Measurements from ENCODE around the gene ATG3. TPM values are rescaled to one million over a fixed set of nuclear protein-coding genes. Genes with fewer than 3 reads are reported as not detected.
"Not testable (repeated sequence)": the region's sequence is repeated elsewhere in the genome, so short reads cannot be mapped to it uniquely, and the experiment has no call there.

ATG3 gene
- total and polyA plus RNA-seq, 7 experiments from 2014 or later, result 35.1 to 75.8 (median 61.3) TPM

- peaks cover 0 to 49% (median 16%) of the 10 kb centered on the region in 3 experiments for H3K36me3 ChIP-seq (ENCODE audit: control insufficient read depth in 2 of 3, insufficient read depth in 3 of 3, low read length in 3 of 3)
- Mint-ChIP-seq H3K4me3 (no peak overlapping the region), H3K27ac (peak overlapping the region in 6 of 9 donors; percentile 7 to 72 (median 14)), H3K9me3 (no peaks in the 10 kb centered on the region), H3K27me3 (no peaks in the 10 kb centered on the region), H3K4me1 (peaks cover 0 to 5% (median 3%) of the 10 kb centered on the region in 7 donors), H3K36me3 (peaks cover 7 to 43% (median 8%) of the 10 kb centered on the region in 5 donors)
- DNase-seq, result peak in 5 of 9 donors; percentile 25 to 40 (median 25)
- ChIA-PET CTCF (interaction anchor here (0.7 to 1.4 kb wide), 12 partner anchors 11 to 420 kb away, joined by 3 to 8 read pairs (median 5); partner anchors contain the start of gene GCSAM), POLR2A (no interaction called here)
- no peaks in the 10 kb centered on the region for H3K27me3 ChIP-seq (ENCODE audit: control insufficient read depth in 2 of 2, insufficient read depth in 2 of 2, low read length in 2 of 2)
- H3K4me1 ChIP-seq (ENCODE audit: control insufficient read depth in 2 of 2, insufficient read depth in 2 of 2, low read length in 2 of 2), result no peaks in the 10 kb centered on the region
- intact Hi-C loops (cut with micrococcal nuclease), result loop anchor here (1.0 to 5.0 kb wide), 7 partner anchors 8 to 420 kb away; no protein-coding TSS in a partner anchor
- peak; percentile 45 for ATAC-seq
- no peaks in the 10 kb centered on the region for H3K9me3 ChIP-seq (ENCODE audit: control insufficient read depth in 2 of 3, low read length in 3 of 3)
- no peak overlapping the region for H3K4me3 ChIP-seq (ENCODE audit: low read length)
- H3K27ac ChIP-seq (ENCODE audit: low read depth, low read length), result no peak overlapping the region
These were observed 30.4 kb downstream of the ATG3 start for GRCh38 chr3:112531358-112531781.

- DNase-seq, result no peak
- Mint-ChIP-seq H3K9me3 (no peaks in the 10 kb centered on the region), H3K4me1 (peaks cover 0 to 5% (median 3%) of the 10 kb centered on the region in 7 donors), H3K27ac (no peak overlapping the region), H3K27me3 (no peaks in the 10 kb centered on the region), H3K4me3 (no peak overlapping the region), H3K36me3 (peaks cover 4 to 37% (median 8%) of the 10 kb centered on the region in 5 donors)
- Histone ChIP-seq H3K4me1 (ENCODE audit: control insufficient read depth in 2 of 2, insufficient read depth in 2 of 2, low read length in 2 of 2) (no peaks in the 10 kb centered on the region), H3K27me3 (ENCODE audit: control insufficient read depth in 2 of 2, insufficient read depth in 2 of 2, low read length in 2 of 2) (no peaks in the 10 kb centered on the region), H3K27ac (ENCODE audit: low read depth, low read length) (no peak overlapping the region), H3K4me3 (ENCODE audit: low read length) (no peak overlapping the region), H3K9me3 (ENCODE audit: control insufficient read depth in 2 of 3, low read length in 3 of 3) (no peaks in the 10 kb centered on the region), H3K36me3 (ENCODE audit: control insufficient read depth in 2 of 3, insufficient read depth in 3 of 3, low read length in 3 of 3) (peaks cover 0 to 43% (median 15%) of the 10 kb centered on the region in 3 experiments)
- POLR2A ChIA-PET, result no interaction called here
- intact Hi-C loops (cut with micrococcal nuclease), result loop anchor here in 1 of 2 donors (5.0 kb wide), 1 partner anchor 393 kb away; no protein-coding TSS in a partner anchor
- ATAC-seq, result no peak
- CTCF ChIA-PET, result interaction anchor here (0.7 to 1.4 kb wide), 10 partner anchors 15 to 420 kb away, joined by 3 to 8 read pairs (median 5); partner anchors contain the start of gene GCSAM
These were observed 31.2 kb downstream of the ATG3 start for GRCh38 chr3:112530573-112530972.

- H3K4me3 ChIP-seq (ENCODE audit: low read length); H3K4me1 Mint-ChIP-seq; CTCF ChIA-PET; H3K4me3 Mint-ChIP-seq; intact Hi-C loops (cut with micrococcal nuclease); POLR2A ChIA-PET; H3K9me3 ChIP-seq (ENCODE audit: control insufficient read depth in 2 of 3, low read length in 3 of 3); DNase-seq; H3K27me3 Mint-ChIP-seq; H3K27me3 ChIP-seq (ENCODE audit: control insufficient read depth in 2 of 2, insufficient read depth in 2 of 2, low read length in 2 of 2); ATAC-seq; H3K9me3 Mint-ChIP-seq; H3K4me1 ChIP-seq (ENCODE audit: control insufficient read depth in 2 of 2, insufficient read depth in 2 of 2, low read length in 2 of 2); H3K27ac ChIP-seq (ENCODE audit: low read depth, low read length): not testable (repeated sequence)
- H3K36me3 ChIP-seq (ENCODE audit: control insufficient read depth in 2 of 3, insufficient read depth in 3 of 3, low read length in 3 of 3), result peaks cover 0 to 13% (median 0%) of the 10 kb centered on the region in 3 experiments
- H3K36me3 Mint-ChIP-seq, result peaks cover under 1 to 17% (median 5%) of the 10 kb centered on the region in 5 donors
- peak overlapping the region in 4 of 9 donors; percentile 16 to 63 (median 38) for H3K27ac Mint-ChIP-seq
These were observed 37.6 kb downstream of the ATG3 start for GRCh38 chr3:112524127-112524526.

GRCh38 chr3:112519424-112520001 is 42.2 kb downstream of the ATG3 start:
- no peak overlapping the region for H3K27ac ChIP-seq (ENCODE audit: low read depth, low read length)
- H3K27me3 ChIP-seq (ENCODE audit: control insufficient read depth in 2 of 2, insufficient read depth in 2 of 2, low read length in 2 of 2), result no peaks in the 10 kb centered on the region
- H3K4me3 Mint-ChIP-seq, result no peak overlapping the region
- peak in 7 of 9 donors; percentile 41 to 74 (median 63) for DNase-seq
- H3K4me3 ChIP-seq (ENCODE audit: low read length), result no peak overlapping the region
- H3K27me3 Mint-ChIP-seq, result no peaks in the 10 kb centered on the region
- intact Hi-C loops (cut with micrococcal nuclease), result loop anchor here (1.0 to 5.0 kb wide), 13 partner anchors 12 to 408 kb away; partner anchors contain the start of gene BTLA (in 1 of the 2)
- peak; percentile 94 for ATAC-seq
- peaks cover 0 to 3% (median 0%) of the 10 kb centered on the region in 11 donors for H3K9me3 Mint-ChIP-seq
- H3K27ac Mint-ChIP-seq, result peak overlapping the region in 3 of 9 donors; percentile 4 to 78 (median 25)
- H3K4me1 Mint-ChIP-seq, result peaks cover 5 to 25% (median 19%) of the 10 kb centered on the region in 7 donors
- no peaks in the 10 kb centered on the region for H3K9me3 ChIP-seq (ENCODE audit: control insufficient read depth in 2 of 3, low read length in 3 of 3)
- CTCF ChIA-PET, result interaction anchor here (0.7 to 3.6 kb wide), 15 partner anchors 12 to 408 kb away, joined by 3 to 31 read pairs (median 7); partner anchors contain the start of genes CD200 and SLC9C1
- no peaks in the 10 kb centered on the region for H3K36me3 ChIP-seq (ENCODE audit: control insufficient read depth in 2 of 3, insufficient read depth in 3 of 3, low read length in 3 of 3)
- POLR2A ChIA-PET, result no interaction called here
- H3K4me1 ChIP-seq (ENCODE audit: control insufficient read depth in 2 of 2, insufficient read depth in 2 of 2, low read length in 2 of 2), result peaks cover 0 to under 1% of the 10 kb centered on the region in 2 donors
- peaks cover 0 to 5% (median 1%) of the 10 kb centered on the region in 5 donors for H3K36me3 Mint-ChIP-seq

GRCh38 chr3:112518970-112519369 is 42.8 kb downstream of the ATG3 start:
- H3K4me3 ChIP-seq (ENCODE audit: low read length); H3K36me3 Mint-ChIP-seq; H3K4me3 Mint-ChIP-seq; POLR2A ChIA-PET; H3K27me3 Mint-ChIP-seq; H3K4me1 ChIP-seq (ENCODE audit: control insufficient read depth in 2 of 2, insufficient read depth in 2 of 2, low read length in 2 of 2); H3K27ac ChIP-seq (ENCODE audit: low read depth, low read length); H3K36me3 ChIP-seq (ENCODE audit: control insufficient read depth in 2 of 3, insufficient read depth in 3 of 3, low read length in 3 of 3); H3K9me3 Mint-ChIP-seq; H3K27me3 ChIP-seq (ENCODE audit: control insufficient read depth in 2 of 2, insufficient read depth in 2 of 2, low read length in 2 of 2); H3K9me3 ChIP-seq (ENCODE audit: control insufficient read depth in 2 of 3, low read length in 3 of 3): not testable (repeated sequence)
- ATAC-seq (peak; percentile 44), DNase-seq (peak in 1 of 9 donors; percentile 11)
- intact Hi-C loops (cut with micrococcal nuclease), result loop anchor here (1.0 to 5.0 kb wide), 13 partner anchors 12 to 408 kb away; partner anchors contain the start of gene BTLA (in 1 of the 2)
- H3K4me1 Mint-ChIP-seq, result peaks cover 4 to 28% (median 23%) of the 10 kb centered on the region in 7 donors
- CTCF ChIA-PET, result interaction anchor here (0.7 to 3.6 kb wide), 8 partner anchors 17 to 397 kb away, joined by 3 to 24 read pairs (median 4); partner anchors contain the start of genes CD200 and SLC9C1
- peak overlapping the region in 2 of 9 donors; percentile 25 to 78 for H3K27ac Mint-ChIP-seq

GRCh38 chr3:112514527-112515128 is 47.1 kb downstream of the ATG3 start:
- Mint-ChIP-seq H3K27me3 (no peaks in the 10 kb centered on the region), H3K4me3 (peak overlapping the region in 1 of 10 donors; percentile 23), H3K4me1 (peaks cover 4 to 28% (median 25%) of the 10 kb centered on the region in 7 donors), H3K27ac (peak overlapping the region in 1 of 9 donors; percentile 49), H3K9me3 (peaks cover 0 to 16% (median 2%) of the 10 kb centered on the region in 11 donors), H3K36me3 (peaks cover 3 to 19% (median 6%) of the 10 kb centered on the region in 5 donors)
- intact Hi-C loops (cut with micrococcal nuclease), result loop anchor here (2.0 to 5.0 kb wide), 2 partner anchors 16 to 72 kb away; partner anchors contain the start of gene BTLA (in 1 of the 2)
- H3K27me3 ChIP-seq (ENCODE audit: control insufficient read depth in 2 of 2, insufficient read depth in 2 of 2, low read length in 2 of 2), result no peaks in the 10 kb centered on the region
- ChIA-PET POLR2A (interaction anchor here (0.7 to 1.2 kb wide), 2 partner anchors 182 to 214 kb away, joined by 3 read pairs; partner anchors contain the start of gene CD200), CTCF (interaction anchor here (0.8 to 1.5 kb wide), 4 partner anchors 184 to 408 kb away, joined by 3 to 4 read pairs (median 3); no protein-coding TSS in a partner anchor)
- no peak overlapping the region for H3K27ac ChIP-seq (ENCODE audit: low read depth, low read length)
- no peak overlapping the region for H3K4me3 ChIP-seq (ENCODE audit: low read length)
- peaks cover 0 to 3% of the 10 kb centered on the region in 2 donors for H3K4me1 ChIP-seq (ENCODE audit: control insufficient read depth in 2 of 2, insufficient read depth in 2 of 2, low read length in 2 of 2)
- no peaks in the 10 kb centered on the region for H3K36me3 ChIP-seq (ENCODE audit: control insufficient read depth in 2 of 3, insufficient read depth in 3 of 3, low read length in 3 of 3)
- no peaks in the 10 kb centered on the region for H3K9me3 ChIP-seq (ENCODE audit: control insufficient read depth in 2 of 3, low read length in 3 of 3)
- DNase-seq (no peak), ATAC-seq (no peak)

Data from naive thymus-derived CD4-positive, alpha-beta T cell (primary cell).